HL-60/S4 (cell line): ENCODE results near the gene CUBN.

Experiments
- in situ Hi-C: fragments of 300-500 bp; cut with MboI; formaldehyde crosslinking; loops from 2 replicates; pipeline ENCODE4 v1.14.3; 2022; ENCODE audit warnings: low sequenced_read_pairs

CUBN gene

DNA sequence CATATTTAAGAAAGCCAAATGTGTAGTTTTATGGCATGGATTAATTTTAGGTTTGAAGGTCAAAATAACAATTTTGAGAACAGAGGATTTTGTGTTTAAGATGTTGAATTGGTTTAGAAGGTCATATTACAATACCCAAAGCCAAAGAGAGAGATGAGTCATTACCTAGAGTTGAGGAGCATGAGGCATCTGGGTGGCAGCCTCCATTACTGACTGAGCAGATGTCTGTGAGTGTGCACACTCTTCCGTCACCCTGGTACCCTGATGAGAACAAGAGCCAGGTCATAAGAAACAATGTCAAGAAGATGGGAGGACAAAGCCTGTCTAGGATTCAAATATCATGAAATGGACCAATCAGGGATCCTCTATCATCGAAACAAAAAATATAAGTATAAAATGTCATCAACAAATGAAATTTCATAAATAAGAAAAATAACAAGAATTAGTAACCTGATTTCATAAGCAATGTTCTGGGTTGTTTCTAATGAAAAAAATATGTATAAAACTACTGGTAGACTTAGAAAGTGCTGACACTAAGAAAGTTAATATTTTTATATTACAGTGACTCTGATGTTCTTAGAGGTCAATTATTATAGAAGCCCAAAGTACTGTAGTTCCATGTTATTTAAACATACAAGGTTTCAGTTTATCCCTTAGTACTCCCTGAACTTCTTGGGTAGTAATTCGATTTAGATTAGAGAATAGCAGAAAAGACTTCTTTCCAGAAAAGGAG, 20.0 kb downstream of the CUBN start:
- in situ Hi-C loops, result no loop called here

DNA sequence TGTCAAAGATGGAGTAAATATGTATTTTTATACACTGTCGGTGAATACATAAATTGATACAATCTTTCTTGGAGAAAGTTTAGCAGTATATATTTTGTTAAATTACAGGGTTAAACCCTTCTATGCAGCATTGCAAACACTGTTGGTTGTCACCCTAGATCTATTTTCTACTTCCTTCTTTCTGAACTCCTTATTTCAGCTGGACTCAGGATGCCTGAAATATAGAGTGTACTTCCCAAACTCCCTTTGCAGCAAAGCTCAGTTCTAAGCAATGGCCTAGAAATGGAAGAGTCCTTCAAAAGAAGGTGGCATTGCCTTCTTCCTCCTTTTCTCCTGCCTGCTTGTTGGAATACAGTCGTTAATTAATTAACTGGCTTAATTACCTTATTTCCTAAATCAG, 20.6 kb downstream of the CUBN start:
- in situ Hi-C loops, result no loop called here

DNA sequence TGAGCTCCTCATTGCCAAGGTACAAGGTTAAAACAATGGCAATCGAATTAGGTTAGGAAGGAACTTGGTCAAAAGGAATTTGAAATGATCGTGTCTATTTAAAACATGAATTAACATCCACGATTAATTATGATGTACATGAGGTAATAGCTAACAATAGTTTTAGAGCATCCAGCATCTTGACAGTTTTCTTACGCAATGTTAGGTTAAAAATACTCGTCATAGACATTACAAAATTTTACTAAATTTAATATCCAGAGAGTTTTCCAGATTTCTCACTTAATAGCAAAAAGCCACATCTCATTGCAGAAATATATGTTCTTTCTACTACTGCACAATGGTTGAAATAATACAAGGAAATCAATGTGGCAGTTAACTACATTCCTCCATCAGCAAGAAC, 22.6 kb downstream of the CUBN start:
- in situ Hi-C loops, result no loop called here

DNA sequence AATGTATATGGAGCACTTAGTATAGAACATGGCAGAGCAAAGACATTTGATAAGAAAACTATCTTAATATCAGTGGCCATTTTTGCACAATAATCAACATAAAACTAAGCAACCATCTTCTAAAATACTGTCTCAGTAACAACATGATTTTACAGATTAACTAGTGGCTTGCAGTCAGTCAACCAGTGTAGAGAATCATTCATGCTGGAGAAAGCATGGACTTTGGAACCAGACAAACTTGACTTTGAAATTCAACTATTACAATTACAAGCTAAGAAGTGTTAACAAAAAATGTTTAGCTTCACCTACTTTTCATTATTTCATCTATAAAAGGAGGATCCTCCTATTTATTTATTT, 27.7 kb downstream of the CUBN start:
- in situ Hi-C loops, result no loop called here

DNA sequence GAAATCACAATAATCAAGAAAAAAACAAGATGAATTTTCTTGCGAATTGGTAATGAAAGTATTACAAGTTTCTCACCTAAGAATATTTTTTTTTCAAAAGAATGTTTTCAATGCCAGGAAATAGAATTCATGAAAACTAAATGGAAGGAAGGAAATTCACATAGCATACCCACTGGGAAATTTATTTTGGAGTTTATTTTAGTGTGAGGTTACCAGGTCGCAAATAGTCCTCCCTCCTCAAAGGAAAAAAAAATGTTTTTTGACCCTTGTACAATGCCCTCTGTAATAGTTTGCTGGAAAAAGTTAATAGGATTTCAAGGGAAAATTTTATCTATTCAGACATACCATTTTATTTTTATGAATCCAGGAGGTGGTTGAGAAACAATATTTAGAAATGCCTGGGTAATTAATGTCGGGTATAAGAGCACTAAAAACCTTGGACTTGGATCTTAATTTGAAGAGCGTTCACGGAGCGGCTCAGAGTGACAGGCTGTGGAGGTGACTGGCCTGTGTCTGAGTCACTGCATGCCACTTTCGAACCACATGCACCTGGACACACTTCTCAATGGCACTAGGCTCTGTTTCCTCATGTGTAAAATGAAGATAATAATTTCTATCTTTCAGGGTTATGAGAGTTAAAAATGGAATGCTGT, 28.2 kb downstream of the CUBN start:
- in situ Hi-C loops, result no loop called here

DNA sequence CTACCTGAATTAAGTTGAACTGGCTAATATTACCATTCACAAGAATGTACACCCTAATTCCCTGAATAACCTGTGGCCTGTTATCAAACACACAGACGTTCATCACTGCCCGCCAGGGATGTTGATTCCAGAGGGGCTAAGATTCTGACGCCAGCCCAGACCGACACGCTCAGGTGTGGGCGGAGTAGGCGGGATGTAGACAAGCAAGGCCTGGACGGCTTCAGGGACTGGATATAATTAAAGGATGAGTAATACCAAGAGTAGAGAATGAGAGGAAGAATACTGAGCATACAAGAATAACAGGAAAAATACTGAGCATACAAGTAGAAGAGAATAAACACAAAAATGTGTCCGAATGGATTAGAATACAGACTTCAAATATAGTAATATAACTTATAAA, 29.0 kb downstream of the CUBN start:
- in situ Hi-C loops, result no loop called here

DNA sequence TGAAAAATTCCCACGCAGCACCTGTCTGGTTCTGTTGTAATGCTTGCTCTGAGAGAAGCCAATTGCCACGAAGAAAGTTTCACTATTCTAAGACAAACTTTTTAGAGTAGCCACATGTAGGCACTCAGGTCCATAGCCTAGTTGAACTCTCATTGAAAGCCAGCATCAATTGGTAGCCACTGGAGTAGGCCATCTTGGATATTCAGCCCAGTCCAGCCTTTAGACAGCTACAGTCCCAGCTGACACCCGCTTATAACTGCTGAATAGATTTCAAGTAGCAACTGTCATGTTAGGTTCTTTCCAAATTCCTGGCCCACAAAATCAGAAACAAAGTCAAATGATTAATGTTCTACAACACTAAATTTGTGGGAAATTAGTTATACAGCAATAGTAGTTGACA, 31.6 kb downstream of the CUBN start:
- in situ Hi-C loops, result no loop called here

DNA sequence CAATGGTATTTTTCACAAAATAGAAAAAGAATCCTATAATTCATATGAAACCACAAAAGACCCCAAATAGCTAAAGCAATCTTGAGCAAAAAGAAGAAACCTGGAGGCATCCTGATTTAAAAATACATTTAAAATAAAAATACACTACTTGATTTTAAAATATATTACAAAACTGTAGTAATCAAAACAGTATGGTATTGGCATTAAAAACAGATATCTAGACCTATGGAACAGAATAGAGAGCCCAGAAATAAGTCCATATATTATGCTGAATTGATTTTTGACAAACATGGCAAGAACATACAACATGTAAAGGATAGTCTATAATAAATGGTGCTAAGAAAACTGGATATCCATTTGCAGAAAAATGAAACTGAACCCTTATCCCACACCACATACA, 34.8 kb downstream of the CUBN start:
- in situ Hi-C loops, result no loop called here

DNA sequence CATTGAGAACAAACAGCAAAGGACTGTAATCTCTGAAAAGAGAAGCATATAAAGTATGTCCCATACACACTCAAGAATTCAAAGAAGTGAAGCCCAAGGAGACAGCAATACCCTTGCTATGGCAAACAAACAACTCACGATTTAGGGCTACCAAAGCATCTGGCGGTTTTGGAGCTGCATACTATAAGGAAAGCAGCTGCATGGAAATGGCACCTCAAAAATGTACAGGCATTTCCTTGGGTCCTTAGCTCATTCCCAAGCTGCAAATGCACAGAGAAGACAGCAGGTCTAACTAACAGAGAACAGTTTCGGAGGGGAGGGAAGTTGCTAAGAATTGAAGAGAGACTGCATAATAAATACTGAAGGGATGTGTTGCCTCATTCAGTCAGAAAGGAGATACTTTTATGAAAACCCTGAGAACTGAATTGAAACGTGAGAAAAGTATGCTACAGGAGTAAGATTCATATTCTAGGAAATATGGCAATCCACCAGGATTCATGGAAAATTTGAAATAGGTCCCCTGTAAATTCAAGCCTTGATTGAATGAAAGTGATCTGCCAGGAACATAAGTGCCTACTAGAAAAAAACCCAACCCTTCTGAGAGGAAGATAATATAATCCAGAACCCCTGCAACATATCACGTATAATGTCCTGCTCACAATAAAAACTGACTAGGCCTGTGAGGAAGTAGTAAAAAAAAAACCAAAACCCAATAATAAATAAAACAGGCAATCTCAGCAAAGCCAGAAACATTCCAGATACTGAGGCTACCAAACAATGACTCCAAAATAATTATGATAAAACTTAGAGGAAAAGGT, 36.4 kb downstream of the CUBN start:
- in situ Hi-C loops, result no loop called here

DNA sequence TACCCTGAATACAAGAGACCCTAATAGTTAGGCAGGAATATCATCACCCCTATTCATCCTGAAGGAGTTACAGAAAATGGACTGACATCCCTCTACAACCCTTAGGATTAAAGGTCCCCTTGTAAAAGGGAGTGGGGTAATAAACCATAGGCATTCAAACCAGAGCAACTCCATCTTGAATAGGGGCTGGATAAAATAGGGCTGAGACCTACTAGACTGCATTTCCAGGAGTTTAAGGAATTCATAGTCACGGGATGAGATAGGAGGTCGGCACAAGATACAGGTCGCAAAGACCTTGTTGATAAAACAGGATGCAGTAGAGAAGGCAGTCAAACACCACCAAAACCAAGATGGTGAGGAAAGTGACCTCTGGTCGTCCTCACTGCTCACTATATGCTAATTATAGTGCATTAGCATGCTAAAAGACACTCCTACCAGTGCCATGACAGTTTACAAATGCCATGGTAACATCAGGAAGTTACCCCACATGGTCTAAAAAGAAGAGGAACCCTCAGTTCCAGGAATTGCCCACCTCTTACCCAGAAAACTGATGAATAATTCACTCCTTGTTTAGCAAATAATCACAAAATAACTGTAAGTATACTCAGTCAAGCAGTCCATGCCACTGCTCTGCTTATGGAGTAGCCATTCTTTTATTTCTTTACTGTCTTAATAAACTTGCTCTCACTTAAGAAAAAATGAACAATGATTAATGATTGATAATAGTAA, 37.2 kb downstream of the CUBN start:
- in situ Hi-C loops, result no loop called here

DNA sequence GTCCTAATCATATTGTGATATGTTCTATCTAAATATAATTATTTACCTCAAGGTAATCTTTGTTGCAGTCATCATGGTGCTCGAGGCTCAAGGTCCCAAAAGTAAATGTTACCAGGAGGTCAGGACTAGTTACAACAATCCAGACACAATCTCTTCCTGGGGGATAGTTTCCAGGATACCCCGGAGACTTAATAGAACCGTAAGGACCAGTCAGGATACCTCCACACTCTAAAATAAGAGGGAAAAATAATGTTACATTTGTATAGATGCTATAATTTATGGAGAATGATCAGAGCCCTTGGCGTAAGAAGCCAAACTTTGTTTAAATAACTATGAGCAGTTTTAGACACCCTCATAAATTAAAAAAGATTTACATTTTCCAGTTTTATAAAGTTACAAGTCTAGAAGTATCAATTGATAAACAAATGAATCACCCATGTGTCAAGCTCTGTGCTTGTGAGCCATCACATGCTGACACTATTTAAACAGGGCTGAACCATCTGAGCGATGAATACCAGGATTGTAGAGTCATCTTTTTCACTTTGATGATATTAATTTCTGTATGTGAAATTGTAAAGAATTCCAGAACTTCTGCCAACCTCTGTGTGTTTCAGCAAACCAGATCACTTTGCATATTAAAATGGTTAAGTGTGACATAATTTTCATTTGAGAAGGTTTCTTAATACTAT, 41.3 kb downstream of the CUBN start:
- in situ Hi-C loops, result no loop called here

DNA sequence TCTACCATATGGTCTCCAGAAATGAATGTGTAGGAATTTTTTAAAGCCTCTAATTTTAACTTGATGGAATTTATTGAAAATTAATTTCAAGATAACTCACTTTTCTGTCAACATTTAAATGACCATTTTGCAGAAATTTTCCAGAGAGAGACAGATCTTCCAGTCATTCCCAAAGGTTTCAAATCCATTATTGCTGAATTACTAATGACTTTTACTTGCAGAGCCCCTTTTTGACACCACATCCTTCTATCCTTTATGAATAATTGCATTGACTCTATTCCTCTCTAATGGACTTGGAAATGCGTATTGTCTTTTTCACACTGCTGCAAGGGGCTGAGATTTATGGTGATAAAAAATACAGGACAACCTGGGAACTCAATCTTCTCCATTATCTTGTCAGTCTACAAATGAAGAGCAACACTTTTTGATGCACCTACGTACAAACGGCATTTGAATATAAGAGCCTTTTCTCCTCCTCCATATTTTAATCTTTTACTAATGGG, 42.7 kb downstream of the CUBN start:
- in situ Hi-C loops, result no loop called here

DNA sequence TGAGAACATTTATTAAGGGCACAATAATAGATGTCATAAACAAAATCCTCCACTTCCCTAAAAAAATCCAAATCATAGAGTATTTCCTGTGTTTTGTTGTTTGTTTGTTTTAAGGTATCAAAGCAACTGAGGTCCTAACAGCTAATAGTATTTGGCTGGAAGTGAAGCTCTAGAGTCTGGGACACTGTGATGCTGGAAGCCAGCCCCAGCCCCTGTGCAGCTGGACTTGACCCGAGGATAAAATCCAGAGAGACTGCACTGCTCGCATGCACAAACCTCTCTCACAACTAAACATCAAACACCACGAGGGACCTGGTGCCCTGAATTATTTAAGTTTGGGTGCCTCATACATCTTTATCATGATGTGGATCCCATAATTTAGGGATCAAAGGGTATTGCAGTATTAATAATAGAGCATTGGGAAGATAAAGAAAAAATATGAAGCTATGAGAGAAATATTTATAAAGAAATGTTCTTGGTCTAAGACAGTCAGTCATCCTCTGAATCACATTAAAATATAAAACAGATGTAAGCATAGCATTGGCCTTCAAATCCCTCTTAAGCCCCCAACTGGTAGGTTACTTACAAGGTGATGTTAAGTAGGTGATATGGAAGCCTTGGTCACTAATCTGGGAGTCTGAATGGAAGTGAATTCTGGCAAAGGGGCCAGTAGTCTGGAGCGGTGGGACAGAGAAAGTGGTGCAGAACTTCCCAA, 44.4 kb downstream of the CUBN start:
- in situ Hi-C loops, result no loop called here

DNA sequence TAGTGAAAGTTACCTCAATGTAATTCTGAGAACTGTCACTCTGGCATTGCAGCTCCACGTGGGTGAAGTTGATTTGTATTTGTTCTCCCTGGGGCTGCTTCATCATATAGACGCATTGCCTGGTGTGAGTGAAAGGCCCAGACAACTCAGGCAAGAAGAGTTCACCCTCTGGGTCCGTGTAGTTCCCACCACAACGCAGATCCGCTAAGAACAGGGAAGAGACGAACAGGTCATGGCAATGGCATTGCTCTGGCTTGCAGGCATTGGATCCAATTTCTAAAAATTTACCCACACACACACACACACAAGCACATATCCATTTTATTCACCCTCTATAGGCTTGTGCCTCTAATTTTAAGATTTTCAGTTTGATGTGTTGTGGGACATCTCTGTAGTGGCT, 45.4 kb downstream of the CUBN start:
- in situ Hi-C loops, result no loop called here

DNA sequence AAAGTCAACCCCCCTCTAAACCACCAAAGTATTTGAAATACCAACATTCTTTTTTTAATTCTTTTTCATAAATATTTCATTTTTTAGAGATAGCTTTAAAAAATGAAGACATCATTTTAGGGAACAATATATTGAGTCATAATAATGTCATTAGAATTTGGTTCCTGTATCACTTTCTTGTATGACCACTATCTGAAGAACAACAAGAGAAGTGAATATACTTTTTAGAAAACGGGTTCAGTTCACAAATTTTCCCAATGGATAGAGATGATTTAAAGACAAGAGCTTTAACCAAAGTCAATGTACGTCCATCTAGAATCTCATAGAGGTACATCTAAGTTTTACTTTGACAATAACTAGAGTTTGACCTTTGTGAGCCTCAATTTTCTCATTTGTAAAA, 48.2 kb downstream of the CUBN start:
- in situ Hi-C loops, result no loop called here

DNA sequence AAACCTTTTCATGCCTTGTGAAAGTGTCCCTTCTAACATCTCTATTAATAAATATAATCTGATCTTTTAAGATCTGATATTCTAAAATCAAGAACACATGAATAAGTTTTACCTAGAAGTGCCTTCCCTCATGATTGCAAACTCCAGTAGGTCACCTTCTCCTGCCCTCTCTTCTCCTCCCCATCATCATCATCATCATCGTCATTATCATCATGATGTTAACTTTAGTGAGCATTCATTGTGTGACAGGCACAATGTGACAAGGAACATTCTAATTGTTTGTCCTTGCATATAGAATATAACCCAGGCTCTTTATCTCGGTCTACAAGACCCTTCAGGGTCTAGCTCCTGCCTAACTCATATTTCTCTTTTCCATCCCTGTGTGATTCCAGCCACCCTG, 51.7 kb downstream of the CUBN start:
- in situ Hi-C loops, result no loop called here

DNA sequence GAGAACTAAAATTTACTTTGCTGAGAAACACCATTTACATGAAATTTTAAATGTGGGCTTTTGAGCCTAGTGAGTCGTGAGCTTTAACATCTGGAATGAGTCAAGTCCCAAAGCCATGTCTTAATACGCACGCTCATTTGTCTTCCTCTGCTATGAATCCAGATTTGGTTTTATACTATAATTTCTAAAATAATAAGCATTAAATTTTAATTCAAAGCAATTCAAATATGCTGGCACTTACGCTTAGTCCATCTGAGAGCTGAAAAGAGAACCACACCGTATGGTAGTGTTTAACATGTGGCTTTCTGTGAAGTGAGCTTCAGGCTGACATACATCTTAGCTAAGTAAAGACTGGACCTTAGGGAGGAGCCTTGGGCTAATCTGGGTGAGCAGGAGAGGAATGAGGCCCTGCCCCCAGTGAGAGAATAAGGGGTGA, 52.2 kb downstream of the CUBN start:
- in situ Hi-C loops, result no loop called here

DNA sequence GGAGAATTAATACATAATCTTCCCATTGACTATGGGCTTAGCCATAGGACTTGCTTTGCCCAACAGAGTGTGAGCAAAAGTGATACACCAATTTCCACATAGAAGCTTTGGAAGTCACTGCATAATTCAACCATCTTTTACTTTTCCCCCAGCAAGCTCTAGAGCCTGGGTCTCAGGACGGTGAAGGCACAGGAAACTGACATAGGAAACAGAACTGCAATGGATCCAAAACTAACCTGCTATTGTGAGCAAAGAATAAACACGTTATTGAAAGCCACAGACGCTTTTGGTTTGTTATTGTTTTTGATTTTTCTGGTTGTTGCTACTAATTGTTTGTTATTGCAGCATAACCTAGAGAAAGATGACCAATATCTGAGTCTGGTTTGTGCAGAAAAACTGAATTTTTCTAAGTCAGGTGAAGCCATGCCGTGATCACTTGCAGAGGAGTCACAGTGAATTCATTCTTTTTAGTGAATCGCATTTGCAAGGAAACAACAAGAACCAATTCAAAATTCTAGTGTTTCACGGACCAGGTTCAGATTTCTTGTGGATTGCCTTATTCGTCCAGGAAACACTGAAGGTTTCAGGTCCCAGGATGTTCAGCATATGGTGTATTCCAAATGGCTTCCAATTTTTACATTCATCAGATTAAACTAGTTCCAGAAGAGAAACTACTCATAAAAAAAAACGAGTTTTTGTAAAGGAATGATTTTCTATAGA, 52.8 kb downstream of the CUBN start:
- in situ Hi-C loops, result no loop called here
